Glomerular visceral epithelial cell (primary cell): ENCODE data around the gene ATL1.
"Not testable (repeated sequence)": the region's sequence is repeated elsewhere in the genome, so short reads cannot be mapped to it uniquely, and the experiment has no call there.

ENCODE experiments used
- DNase-seq: peaks from one replicate; pipeline ENCODE4 v3.0.0-alpha.2; 2016; ENCODE audit errors: extremely low spot score

The ATL1 gene

DNA sequence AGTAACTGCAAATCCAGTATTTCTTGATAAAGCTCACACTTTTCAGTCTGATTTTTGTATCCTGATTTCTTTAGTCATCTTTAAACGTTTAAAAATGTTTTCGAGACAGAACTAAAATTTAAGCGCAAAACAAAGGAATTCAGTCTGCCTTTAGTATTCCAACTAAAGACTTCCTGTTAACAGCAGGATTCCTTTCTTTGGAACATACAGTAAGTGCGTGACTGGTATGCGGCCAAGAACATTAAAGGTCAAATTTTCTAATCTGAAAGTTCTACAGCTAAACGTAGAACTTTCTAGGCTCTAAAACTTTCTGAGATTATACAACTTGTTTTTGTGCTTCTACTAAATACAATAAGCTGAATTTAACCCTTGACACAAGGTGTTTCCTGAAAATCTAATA is 98.3 kb downstream of the ATL1 start:
- DNase-seq = peak; percentile 17

GRCh38 chr14:50659327-50659974 is 99.5 kb downstream of the ATL1 start:
- no peak for DNase-seq

DNA sequence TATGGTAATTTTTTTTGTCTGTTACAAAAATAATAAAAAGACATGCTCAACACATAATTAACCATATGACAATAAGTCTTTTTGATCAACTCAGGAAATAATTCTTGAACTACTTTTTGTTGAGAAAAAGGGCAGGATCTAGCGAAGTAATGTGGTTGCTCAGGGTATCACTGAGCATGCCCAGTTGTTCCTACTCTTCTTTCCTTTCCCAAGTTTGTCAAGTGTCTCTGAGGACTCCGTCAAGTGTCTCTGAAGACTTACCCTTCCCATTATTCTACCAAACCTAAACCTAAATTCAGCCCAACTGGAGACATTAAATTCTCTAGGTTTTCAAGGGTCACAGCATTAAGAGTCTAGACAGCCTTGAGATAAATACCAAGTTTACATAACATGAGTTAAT is 104.6 kb downstream of the ATL1 start:
- not testable (repeated sequence) for DNase-seq

GRCh38 chr14:50665300-50665699 is 105.4 kb downstream of the ATL1 start:
- not testable (repeated sequence) for DNase-seq

DNA sequence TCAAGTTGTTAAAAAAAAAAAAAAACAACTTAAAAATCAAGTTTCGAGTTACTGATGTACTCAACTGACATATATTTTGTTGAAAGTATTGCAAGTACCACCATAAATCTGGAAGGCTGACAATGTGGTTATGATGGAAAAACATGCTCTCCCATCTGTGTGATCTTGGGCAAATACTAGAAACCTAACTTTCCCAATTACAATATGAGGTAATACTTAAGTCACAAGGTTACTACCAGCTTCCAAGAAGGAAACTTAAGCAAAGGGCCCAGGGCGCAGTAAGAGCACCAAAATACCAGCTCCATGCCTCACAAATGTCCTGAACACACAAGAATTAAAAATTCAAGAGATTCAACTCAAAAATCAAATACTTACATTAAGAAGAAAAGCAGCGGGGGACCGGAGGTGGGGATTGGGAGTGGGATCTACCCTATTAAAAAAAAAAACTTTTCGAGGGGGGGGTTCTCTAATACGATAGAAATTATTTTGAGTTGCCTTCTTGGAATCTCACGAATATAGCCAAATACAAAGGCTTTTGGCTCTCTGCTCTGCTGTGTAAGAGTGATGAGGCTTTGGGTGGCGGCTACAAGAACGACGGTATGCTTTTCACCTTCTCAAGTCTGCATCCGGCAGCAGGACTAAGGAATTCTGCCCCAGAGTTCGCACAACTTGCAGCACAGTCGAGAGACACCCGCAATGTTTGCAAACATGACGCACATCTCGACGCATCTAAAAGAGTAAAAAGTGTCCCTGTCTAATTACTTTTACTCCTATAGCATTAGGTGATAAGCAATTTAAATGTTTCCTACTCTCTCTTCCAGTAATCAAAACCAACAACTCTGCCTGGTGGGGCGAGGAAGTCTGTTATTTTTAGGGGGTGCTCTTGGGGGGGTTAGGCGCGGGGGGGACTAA is 107.1 kb downstream of the ATL1 start:
- peak; percentile 69 for DNase-seq

DNA sequence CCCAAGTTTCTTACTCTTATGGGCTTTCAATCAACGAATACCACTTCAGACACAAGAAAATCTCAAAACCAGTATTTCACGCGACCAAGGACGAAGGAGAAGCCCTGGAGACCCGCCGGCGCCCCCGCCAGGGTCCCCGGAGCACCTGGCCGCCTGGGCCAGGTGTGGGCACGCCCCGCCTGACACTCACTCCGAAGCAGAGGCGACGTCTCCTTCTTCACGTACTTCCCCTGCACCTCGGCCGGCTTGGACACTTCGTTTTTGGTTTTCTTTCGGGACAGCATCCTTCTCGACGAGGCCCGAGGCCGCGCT is 107.7 kb downstream of the ATL1 start:
- no peak for DNase-seq

GRCh38 chr14:50667996-50668825 is 108.3 kb downstream of the ATL1 start, which contains the start of gene SAV1:
Gene SAV1, minus strand, starts transcription at chr14:50668306. Its CDS starts 339 bp downstream, at chr14:50667967.
- DNase-seq = peak; percentile 79

DNA sequence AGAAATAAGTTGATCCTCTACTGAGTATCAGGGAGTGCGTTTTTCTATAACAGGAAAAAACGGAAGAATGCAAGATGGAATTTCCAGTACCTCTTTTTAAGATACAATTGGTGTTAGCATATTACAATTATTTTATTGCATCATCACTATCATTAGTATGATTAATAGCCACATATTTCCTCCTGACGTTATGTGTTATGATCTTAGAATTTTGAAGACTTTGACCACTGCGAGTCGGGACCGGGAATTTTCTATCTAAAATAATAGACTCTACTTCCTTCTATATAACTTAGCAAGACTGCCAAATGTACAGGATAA is 108.8 kb downstream of the ATL1 start:
- DNase-seq = no peak

GRCh38 chr14:50669441-50669986 is 109.6 kb downstream of the ATL1 start:
- no peak for DNase-seq

DNA sequence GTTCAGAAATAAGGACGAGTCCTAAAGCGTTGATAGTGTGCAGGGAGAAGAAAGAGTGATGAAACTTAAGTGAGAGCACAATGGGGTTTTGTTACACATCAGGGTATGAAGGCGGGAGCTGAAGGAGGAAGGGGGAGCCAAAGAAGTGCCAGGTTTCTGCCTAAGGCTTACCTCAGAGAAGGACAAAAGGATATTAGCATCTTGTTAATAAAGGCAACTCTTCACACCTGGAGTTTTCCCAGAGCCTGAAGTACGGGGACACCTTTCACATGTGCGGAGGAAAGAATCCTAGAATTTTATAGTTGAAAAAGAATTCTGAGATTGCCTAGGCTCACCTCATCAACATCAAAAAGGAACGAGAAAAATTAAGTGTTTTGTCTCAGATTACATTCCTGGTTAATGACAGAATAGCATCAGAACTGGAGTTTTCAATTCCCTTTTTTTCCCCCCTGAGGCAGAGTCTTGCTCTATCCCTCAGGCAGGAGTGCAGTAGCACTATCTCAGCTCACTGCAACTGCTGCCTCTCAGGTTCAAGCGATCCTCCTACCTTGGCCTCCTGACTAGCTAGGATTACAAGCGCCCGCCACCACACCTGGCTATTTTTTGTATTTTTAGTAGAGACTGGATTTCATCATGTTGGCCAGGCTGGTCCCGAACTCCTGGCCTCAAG is 110.4 kb downstream of the ATL1 start:
- DNase-seq = no peak

GRCh38 chr14:50670866-50671256 is 110.9 kb downstream of the ATL1 start:
- no peak for DNase-seq

DNA sequence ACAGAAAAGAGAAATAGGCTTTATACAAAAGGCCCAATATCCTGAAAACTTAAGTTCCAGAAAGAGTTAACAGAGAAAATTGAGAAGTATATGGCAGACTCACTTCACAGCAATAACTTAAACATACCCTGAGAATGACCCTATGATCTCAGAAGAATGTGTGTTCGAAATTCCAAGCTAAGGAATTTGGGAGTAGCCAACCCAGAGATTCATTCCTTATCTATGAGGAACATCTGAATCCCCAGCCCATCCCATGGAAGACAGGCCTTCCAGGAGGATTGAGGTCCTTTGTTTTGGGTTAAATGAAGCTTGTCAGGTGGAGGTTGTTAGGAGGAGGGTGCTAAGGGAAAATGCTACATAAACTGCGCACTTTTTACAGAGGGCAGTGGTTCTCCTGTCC is 115.7 kb downstream of the ATL1 start:
- DNase-seq = peak; percentile 47

DNA sequence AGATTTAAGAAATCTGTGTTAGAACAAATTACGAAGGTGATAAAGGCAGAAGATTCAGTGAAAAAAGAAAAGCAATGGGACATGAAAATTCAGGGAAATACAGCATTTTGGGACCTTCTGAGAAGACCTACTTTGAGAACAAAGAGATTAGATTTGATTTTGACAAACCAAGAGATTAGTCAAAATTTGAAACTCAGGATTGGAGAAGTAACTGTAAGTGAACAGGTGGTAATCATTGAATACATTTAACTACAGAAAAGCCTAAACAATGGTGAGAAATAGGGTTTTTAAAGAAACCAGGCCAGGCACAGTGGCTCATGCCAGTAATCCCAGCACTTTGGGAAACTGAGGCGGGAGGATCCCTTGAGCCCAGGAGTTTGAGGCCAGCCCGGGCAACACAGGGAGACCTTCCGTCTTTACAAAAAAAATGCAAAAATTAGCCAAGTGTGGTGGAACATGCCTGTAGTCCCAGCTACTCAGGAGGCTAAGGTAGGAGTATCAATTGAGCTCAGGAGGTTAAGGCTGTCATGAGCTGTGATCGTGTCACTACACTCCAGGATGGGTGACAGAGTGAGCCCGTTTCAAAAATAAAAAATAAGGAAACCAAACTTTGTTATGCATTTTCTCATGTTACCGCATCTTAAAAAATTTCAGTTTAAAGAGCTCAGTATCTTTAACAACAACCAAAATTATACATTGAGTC is 117.0 kb downstream of the ATL1 start:
- no peak for DNase-seq

- DNase-seq = peak; percentile 56
These were observed 117.7 kb downstream of the ATL1 start for GRCh38 chr14:50677527-50678063.

DNA sequence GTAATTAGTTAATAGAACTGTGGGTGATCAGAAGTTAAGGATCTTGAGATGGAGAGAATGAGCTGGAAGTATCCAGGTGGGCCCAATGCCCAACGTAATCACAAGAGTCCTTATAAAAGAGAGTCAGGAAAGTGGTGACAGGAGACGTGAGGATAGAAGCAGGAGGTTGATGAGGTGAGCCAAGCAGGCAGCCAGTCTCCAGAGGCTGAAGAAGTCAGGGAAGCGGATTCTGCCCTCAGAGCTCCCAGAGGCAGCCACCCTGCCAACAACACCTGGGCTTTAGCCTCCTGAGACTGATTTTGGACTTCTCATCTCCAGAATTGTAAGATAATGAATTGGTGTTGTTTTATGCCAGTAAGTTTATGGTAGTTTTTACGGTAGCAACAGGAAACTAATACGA is 118.2 kb downstream of the ATL1 start:
- no peak for DNase-seq

GRCh38 chr14:50679674-50680073 is 119.7 kb downstream of the ATL1 start:
- no peak for DNase-seq
